Peyer's patch (tissue), 4 donors: ENCODE measurements around the gene SELENOP. TPM values are rescaled to one million over a fixed set of nuclear protein-coding genes. Genes with fewer than 3 reads are reported as not detected.
"Not testable (repeated sequence)": the region's sequence is repeated elsewhere in the genome, so short reads cannot be mapped to it uniquely, and the experiment has no call there.

Experiments
- DNase-seq, 3 donors: peaks; one replicate each; pipeline ENCODE4 v3.0.0-alpha.2; 2017 to 2019
- H3K27ac ChIP-seq, 4 donors: fragments of 200-600 bp; sonication (generic); one replicate each; pipeline ENCODE4 v1.5.1; 2016 to 2019
- H3K27me3 ChIP-seq, 2 donors: fragments of 200-600 bp; sonication (generic); one replicate each; pipeline ENCODE4 v1.5.1; 2019
- H3K36me3 ChIP-seq, 3 donors: fragments of 200-600 bp; sonication (generic); one replicate each; pipeline ENCODE4 v1.5.1; 2016 to 2019
- H3K4me1 ChIP-seq, 4 donors: fragments of 200-600 bp; sonication (generic); one replicate each; pipeline ENCODE4 v1.5.1; 2016 to 2019
- H3K4me3 ChIP-seq, 4 donors: fragments of 200-600 bp; sonication (generic); 1 replicate in 3 of 4; 2 replicates in 1 of 4; pipeline ENCODE4 v1.5.1; 2016 to 2019; ENCODE audit warnings: mild to moderate bottlenecking in 1 of 4
- H3K9me3 ChIP-seq, 4 donors: fragments of 200-600 bp; sonication (generic); one replicate each; pipeline ENCODE4 v1.5.1; 2016 to 2019; ENCODE audit warnings: mild to moderate bottlenecking in 1 of 4
- POLR2A ChIP-seq, 2 donors: fragments of 450-650 bp; IDR thresholded peaks; one replicate each; pipeline ENCODE4 v1.5.1; 2017; ENCODE audit warnings: antibody characterized with exemption in 2 of 2, mild to moderate bottlenecking in 2 of 2, moderate library complexity in 2 of 2
- total RNA-seq, 4 donors: library from RNA; depleted of rRNA; stranded (reverse); fragments of >200 nt; gene quantifications; one replicate each; pipeline ENCODE4 v1.1.0, GENCODE V29; 2016
- TF ChIP-seq, protein P1 (sequence below), 6 experiments: fragments of 450-650 bp in 4 of 6; fragments of 200-600 bp in 2 of 6; sonication (generic) in 1 of 6; IDR thresholded peaks; one replicate each; pipeline ENCODE4 v1.5.1; 2017 to 2019; ENCODE audit warnings: antibody characterized with exemption in 6 of 6, mild to moderate bottlenecking in 3 of 6, moderate library complexity in 1 of 6

SELENOP gene
- total RNA-seq, 4 donors from 2014 or later: 404 to 5,297 (median 1,595) TPM

DNA sequence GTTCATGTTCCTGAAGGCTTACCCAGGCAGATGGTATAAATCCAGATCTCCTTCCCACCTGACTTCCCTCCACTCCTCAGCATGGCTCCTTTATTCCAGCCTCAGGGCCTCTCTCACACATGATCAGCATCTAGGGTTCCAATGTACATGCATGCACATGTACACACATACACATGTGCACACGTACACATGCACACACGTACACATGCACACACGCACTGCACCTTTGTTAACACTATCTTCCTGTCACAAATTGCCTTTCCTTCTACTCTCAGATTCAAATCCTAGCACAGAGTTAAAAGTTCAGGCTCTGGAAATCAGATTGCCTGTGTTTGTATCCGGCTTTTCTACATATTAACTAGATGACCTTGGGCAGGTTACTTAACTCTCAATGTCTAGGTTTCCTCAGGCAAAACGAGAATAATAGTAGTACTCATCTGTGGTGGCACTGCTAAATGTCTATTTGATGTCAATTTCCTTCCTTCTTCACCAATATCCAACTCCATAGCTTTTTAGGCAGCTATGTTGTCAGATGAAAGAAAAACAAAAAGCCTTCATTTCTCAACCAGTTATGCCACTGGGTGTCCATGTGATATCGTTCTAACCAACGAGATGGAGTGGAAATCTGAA, 12.8 kb upstream of the SELENOP start:
- Histone ChIP-seq H3K9me3 (no peaks in the 10 kb centered on the region), H3K36me3 (no peaks in the 10 kb centered on the region), H3K27me3 (no peaks in the 10 kb centered on the region), H3K4me1 (no peaks in the 10 kb centered on the region), H3K27ac (peak overlapping the region in 1 of 4 donors; percentile 51), H3K4me3 (no peak overlapping the region)
- TF ChIP-seq, protein P1, sequence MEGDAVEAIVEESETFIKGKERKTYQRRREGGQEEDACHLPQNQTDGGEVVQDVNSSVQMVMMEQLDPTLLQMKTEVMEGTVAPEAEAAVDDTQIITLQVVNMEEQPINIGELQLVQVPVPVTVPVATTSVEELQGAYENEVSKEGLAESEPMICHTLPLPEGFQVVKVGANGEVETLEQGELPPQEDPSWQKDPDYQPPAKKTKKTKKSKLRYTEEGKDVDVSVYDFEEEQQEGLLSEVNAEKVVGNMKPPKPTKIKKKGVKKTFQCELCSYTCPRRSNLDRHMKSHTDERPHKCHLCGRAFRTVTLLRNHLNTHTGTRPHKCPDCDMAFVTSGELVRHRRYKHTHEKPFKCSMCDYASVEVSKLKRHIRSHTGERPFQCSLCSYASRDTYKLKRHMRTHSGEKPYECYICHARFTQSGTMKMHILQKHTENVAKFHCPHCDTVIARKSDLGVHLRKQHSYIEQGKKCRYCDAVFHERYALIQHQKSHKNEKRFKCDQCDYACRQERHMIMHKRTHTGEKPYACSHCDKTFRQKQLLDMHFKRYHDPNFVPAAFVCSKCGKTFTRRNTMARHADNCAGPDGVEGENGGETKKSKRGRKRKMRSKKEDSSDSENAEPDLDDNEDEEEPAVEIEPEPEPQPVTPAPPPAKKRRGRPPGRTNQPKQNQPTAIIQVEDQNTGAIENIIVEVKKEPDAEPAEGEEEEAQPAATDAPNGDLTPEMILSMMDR (IDR thresholded peaks at IDR 0.05): no peak
- TF ChIP-seq POLR2A (IDR thresholded peaks at IDR 0.05): no peak
- DNase-seq: no peak

DNA sequence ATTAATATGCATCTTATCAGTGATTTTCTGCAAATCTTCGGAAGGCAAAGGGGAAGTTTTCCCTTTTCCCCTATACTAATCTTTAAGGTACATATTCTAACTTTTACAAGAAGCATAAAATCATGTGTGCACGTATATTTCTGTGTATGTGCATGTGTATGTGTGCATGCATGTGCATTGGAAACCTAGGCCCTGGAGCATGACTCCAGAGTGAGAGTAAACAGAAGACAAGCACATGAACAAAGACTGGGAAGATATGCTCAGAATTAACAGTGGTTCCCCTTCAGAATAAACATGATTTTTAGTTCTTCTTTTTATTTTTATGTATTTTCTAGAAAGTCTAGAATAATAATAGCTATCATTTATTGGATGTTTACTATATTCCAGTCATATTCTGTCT, 10.9 kb upstream of the SELENOP start:
- no peaks in the 10 kb centered on the region for H3K27me3 ChIP-seq
- TF ChIP-seq, protein P1 (IDR thresholded peaks at IDR 0.05): no peak
- no peak for TF ChIP-seq POLR2A (IDR thresholded peaks at IDR 0.05)
- no peak for DNase-seq
- H3K27ac ChIP-seq: no peak overlapping the region
- H3K36me3 ChIP-seq: no peaks in the 10 kb centered on the region
- no peak overlapping the region for H3K4me3 ChIP-seq
- H3K9me3 ChIP-seq: no peaks in the 10 kb centered on the region
- no peaks in the 10 kb centered on the region for H3K4me1 ChIP-seq

DNA sequence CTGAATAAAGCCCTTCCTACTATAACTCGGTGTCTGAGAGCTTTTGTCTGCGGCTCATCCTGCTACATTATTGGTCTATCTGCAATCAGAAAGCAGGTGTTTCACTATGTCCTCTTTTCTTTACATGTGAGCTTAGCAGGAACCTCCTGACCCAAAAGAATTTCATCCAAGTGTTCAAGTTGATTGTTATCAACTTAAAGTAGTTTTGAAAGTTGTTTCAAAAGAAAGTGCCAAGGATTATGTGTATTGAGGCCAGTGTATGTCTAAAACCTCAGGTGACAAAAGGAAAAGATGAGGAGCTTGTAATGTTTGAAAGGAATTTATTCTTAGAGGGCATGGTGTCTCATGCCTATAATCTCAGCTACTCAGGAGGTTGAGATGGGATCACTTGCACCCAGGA, 8.1 kb upstream of the SELENOP start:
- TF ChIP-seq POLR2A (IDR thresholded peaks at IDR 0.05): no peak
- TF ChIP-seq, protein P1 (IDR thresholded peaks at IDR 0.05): no peak
- DNase-seq: no peak
- Histone ChIP-seq H3K9me3 (no peaks in the 10 kb centered on the region), H3K27me3 (no peaks in the 10 kb centered on the region), H3K4me1 (no peaks in the 10 kb centered on the region), H3K4me3 (no peak overlapping the region), H3K27ac (no peak overlapping the region), H3K36me3 (no peaks in the 10 kb centered on the region)

DNA sequence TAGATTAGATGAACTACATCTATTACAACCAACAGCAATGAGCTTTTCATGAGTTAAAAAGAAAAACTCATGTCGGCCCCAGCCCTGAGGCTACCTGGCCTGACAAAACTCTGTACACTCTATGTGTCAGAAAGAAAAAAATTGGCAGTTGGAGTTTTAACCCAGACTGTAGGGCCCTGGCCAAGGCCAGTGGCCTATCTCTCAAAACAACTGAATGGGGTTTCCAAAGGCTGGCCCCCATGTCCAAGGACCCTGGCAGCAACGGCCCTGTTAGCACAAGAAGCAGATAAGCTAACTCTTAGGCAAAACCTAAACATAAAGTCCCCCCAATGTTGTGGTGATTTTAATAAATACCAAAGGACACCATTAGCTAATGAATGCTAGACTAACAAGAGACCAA, 4.9 kb upstream of the SELENOP start:
- not testable (repeated sequence) for H3K27me3 ChIP-seq, H3K36me3 ChIP-seq, H3K4me3 ChIP-seq, DNase-seq, H3K9me3 ChIP-seq, H3K4me1 ChIP-seq, H3K27ac ChIP-seq

DNA sequence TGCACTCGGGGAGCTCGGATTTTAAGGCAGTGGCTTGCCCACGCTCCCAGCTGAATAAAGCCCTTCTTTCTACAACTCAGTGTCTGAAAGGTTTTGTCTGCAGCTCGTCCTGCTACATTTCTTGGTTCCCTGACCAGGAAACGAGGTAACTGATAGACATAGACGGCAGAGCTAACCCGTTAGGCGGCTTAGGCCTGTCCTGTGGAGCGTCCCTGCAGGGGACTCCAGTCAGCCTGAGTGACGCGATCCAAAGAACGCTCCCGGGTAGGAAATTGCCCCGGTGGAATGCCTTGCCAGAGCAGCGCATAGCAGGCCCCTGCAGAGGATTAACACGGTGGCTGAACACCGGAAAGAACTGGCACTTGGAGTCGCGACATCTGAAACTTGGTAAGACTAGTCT, 1.8 kb upstream of the SELENOP start:
- H3K27ac ChIP-seq: no peak overlapping the region
- DNase-seq: no peak

DNA sequence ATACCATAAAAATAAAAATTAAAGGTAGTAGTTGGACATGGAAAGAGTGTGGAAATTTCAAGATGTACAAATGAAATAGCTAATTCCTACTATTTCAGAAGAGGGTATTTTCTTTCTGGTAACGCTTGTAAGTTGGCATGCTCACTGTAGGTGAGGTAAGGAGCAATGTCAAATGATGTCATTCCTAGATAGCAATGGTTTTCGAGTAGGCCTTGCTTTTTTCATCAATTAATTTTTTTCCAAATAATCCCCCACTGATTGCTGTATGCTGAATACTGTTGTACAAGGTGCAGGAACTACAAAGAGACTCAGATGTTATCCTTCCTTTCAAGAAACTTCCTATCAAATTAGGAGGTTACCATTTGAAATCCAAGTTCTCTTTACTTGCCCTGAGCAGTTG, 928 bp upstream of the SELENOP start:
- peak overlapping the region in 1 of 4 donors; percentile 59 for H3K4me3 ChIP-seq

More for the DNA sequence above, 1.8 kb upstream of the SELENOP start:
- Histone ChIP-seq H3K4me3 (no peak overlapping the region), H3K4me1 (peaks cover 0 to 7% (median 0%) of the 10 kb centered on the region in 4 donors), H3K9me3 (no peaks in the 10 kb centered on the region), H3K27me3 (no peaks in the 10 kb centered on the region), H3K36me3 (no peaks in the 10 kb centered on the region)
- TF ChIP-seq, protein P1 (IDR thresholded peaks at IDR 0.05): no peak
- no peak for TF ChIP-seq POLR2A (IDR thresholded peaks at IDR 0.05)

More for the DNA sequence above, 928 bp upstream of the SELENOP start:
- peaks cover 0 to 5% (median 0%) of the 10 kb centered on the region in 3 donors for H3K36me3 ChIP-seq
- H3K27ac ChIP-seq: peak overlapping the region in 2 of 4 donors; percentile 76 to 80
- TF ChIP-seq, protein P1 (IDR thresholded peaks at IDR 0.05): no peak
- TF ChIP-seq POLR2A (IDR thresholded peaks at IDR 0.05): no peak
- no peaks in the 10 kb centered on the region for H3K27me3 ChIP-seq
- H3K4me1 ChIP-seq: peaks cover 0 to 7% (median 0%) of the 10 kb centered on the region in 4 donors
- H3K9me3 ChIP-seq: no peaks in the 10 kb centered on the region
- no peak for DNase-seq
